Right lobe of liver (tissue), 6 donors: ENCODE results near the gene AOAH. TPM values are rescaled to one million over a fixed set of nuclear protein-coding genes. Genes with fewer than 3 reads are reported as not detected.
"Not testable (repeated sequence)": the region's sequence is repeated elsewhere in the genome, so short reads cannot be mapped to it uniquely, and the experiment has no call there.

Source experiments
- ATAC-seq, 4 donors: fragments of 200-7000 bp; cut with Tn5 transposase; one replicate each; pipeline ENCODE4 v1.9.1; 2020; ENCODE audit warnings: mild to moderate bottlenecking in 4 of 4, moderate library complexity in 4 of 4
- DNase-seq, 3 donors: peaks; one replicate each; pipeline ENCODE4 v3.0.0-alpha.2; 2020
- H3K27ac ChIP-seq, 3 donors: fragments of 200-600 bp; one replicate each; pipeline ENCODE4 v1.8.0; 2022
- H3K27me3 ChIP-seq, 2 donors: fragments of 200-600 bp; one replicate each; pipeline ENCODE4 v1.8.0; 2022
- H3K36me3 ChIP-seq, 4 donors: fragments of 200-600 bp; sonication (generic) in 1 of 4; one replicate each; pipeline versions ENCODE4 v1.5.1 to v1.8.0; 2017 to 2022; ENCODE audit warnings: control low read depth in 1 of 4
- H3K4me1 ChIP-seq, 4 donors: fragments of 200-600 bp; sonication (generic) in 1 of 4; one replicate each; pipeline versions ENCODE4 v1.5.1 to v1.8.0; 2017 to 2022; ENCODE audit warnings: control low read depth in 1 of 4
- H3K4me3 ChIP-seq, 3 donors: fragments of 200-600 bp; one replicate each; pipeline ENCODE4 v1.8.0; 2022
- H3K9me3 ChIP-seq, 4 donors: fragments of 200-600 bp; sonication (generic) in 1 of 4; one replicate each; pipeline versions ENCODE4 v1.5.1 to v1.8.0; 2017 to 2022; ENCODE audit warnings: control low read depth in 1 of 4
- POLR2A ChIP-seq: fragments of 450-650 bp; IDR thresholded peaks from one replicate; pipeline ENCODE4 v1.6.1; 2017; ENCODE audit warnings: antibody characterized with exemption, mild to moderate bottlenecking
- WGBS: methylation state at CpG from one replicate; pipeline ENCODE4 v1.1.6; 2018; ENCODE audit warnings: low coverage, low lambda C conversion rate; ENCODE audit not compliant: insufficient coverage; ENCODE audit errors: missing lambda C conversion rate; 5-methylcytosine and 5-hydroxymethylcytosine counted together
- intact Hi-C, 2 donors: fragments of 100-400 bp; cut with DNase I; formaldehyde crosslinking; loops; one replicate each; pipeline versions ENCODE4 v1.11.2 to v1.14.1; 2022
- total RNA-seq, 6 experiments: library from RNA; depleted of rRNA in 2 of 6; stranded (reverse); fragments of >200 nt in 2 of 6; fragmentation: NEBNext Ultra II Directional in 3 of 6; extraction: Animal tissue kit (Norgen Biotek cat#: 25700) in 3 of 6; gene quantifications; one replicate each; pipeline versions ENCODE4 v1.1.0 to v1.2.4, GENCODE V29; 2016 to 2023
- TF ChIP-seq, protein P1 (sequence below), 4 donors: fragments of 200-600 bp in 3 of 4; fragments of 450-650 bp in 1 of 4; IDR thresholded peaks; one replicate each; pipeline versions ENCODE4 v1.5.1 to v1.8.0; 2016 to 2022; ENCODE audit warnings: antibody characterized with exemption in 4 of 4, mild to moderate bottlenecking in 2 of 4
- donor health status: DM: no; HTN: yes; CAD: no.
- donor health status: DM: no; HTN: no; CAD: no.
- donor health status: DM: no; HTN: no; CAD: no.
- donor health status: DM: no; HTN: yes; CAD: no.
- donor health status: DM: no; HTN: yes; CAD: no.

AOAH gene
- total RNA-seq, 6 experiments from 2014 or later = 2.9 to 11.3 (median 6.4) TPM

DNA sequence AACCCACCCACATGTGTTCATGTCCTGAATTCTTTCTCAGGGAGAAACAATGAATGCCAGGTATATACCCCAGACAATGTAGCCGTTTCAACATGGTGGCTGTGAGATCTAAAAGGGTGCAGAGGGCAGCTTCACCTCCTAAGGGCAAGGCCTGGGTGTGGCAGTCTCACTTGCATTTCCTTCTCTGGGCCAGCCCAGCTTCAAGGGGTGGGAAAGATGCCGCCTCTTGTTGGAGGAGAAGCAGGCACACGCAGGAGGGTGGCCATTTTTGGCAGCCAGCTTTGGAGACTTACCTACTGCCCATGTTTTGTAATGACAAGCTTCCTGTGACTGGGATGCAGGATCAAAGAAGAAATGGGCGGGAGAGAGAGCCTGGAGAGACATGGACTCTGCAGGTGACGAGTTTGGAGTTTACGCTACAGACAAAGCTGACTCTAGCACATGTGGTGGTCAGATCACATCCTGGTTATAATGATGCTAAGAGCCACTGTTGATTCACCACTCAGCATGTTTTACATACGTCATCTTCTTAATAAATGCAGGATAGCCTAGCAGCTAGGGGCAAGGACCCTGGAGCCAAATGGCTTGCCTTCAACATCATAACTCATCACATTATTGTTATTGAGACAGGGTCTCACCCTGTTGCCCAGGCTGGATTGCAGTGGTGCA lies 218.0 kb downstream of the AOAH start:
- no peak for TF ChIP-seq POLR2A
- TF ChIP-seq, protein P1, sequence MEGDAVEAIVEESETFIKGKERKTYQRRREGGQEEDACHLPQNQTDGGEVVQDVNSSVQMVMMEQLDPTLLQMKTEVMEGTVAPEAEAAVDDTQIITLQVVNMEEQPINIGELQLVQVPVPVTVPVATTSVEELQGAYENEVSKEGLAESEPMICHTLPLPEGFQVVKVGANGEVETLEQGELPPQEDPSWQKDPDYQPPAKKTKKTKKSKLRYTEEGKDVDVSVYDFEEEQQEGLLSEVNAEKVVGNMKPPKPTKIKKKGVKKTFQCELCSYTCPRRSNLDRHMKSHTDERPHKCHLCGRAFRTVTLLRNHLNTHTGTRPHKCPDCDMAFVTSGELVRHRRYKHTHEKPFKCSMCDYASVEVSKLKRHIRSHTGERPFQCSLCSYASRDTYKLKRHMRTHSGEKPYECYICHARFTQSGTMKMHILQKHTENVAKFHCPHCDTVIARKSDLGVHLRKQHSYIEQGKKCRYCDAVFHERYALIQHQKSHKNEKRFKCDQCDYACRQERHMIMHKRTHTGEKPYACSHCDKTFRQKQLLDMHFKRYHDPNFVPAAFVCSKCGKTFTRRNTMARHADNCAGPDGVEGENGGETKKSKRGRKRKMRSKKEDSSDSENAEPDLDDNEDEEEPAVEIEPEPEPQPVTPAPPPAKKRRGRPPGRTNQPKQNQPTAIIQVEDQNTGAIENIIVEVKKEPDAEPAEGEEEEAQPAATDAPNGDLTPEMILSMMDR (IDR thresholded peaks at IDR 0.05) = no peak
- Histone ChIP-seq H3K27ac (no peak overlapping the region), H3K36me3 (no peaks in the 10 kb centered on the region), H3K4me1 (no peaks in the 10 kb centered on the region), H3K27me3 (no peaks in the 10 kb centered on the region), H3K4me3 (no peak overlapping the region), H3K9me3 (no peaks in the 10 kb centered on the region)
- DNase-seq (no peak), ATAC-seq (no peak)
- WGBS = 95% methylated on average over 3 of the region's 7 CpGs
- intact Hi-C loops = no loop called here

DNA sequence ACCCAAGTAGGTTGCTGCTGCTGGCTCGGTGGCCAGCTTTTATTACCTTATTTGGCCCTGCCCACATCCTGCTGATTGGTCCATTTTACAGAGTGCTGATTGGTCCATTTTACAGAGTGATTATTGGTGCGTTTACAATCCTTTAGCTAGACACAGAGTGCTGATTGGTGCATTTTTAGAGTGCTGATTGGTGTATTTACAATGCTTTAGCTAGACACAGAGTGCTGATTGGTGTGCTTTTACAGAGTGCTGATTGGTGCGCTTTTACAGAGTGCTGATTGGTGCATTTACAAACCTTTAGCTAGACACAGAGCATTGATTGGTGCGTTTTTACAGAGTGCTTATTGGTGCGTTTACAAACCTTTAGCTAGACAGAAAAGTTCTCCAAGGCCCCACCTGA lies 219.7 kb downstream of the AOAH start:
- H3K4me1 ChIP-seq, H3K27me3 ChIP-seq, H3K4me3 ChIP-seq, intact Hi-C loops, H3K9me3 ChIP-seq, H3K27ac ChIP-seq, DNase-seq, ATAC-seq, H3K36me3 ChIP-seq: not testable (repeated sequence)
- 77% methylated on average over 3 of the region's 5 CpGs for WGBS

DNA sequence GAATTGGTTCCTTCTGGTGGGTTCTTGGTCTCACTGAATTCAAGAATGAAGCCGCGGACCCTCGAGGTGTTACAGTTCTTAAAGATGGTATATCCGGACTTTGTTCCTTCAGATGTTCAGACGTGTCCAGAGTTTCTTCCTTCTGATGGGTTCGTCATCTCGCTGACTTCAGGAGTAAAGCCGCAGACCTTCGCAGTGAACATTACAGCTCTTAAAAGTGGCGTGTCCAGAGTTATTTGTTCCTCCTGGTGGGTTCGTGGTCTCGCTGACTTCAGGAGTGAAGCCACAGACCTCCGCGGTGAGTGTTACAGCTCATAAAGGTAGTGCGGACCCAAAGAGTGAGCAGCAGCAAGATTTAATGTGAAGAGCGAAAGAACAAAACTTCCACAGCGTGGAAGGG lies 220.1 kb downstream of the AOAH start:
- intact Hi-C loops, DNase-seq, H3K27me3 ChIP-seq, H3K36me3 ChIP-seq, H3K4me3 ChIP-seq, H3K27ac ChIP-seq, H3K4me1 ChIP-seq, ATAC-seq, H3K9me3 ChIP-seq: not testable (repeated sequence)
- 87% methylated on average over 14 of the region's 17 CpGs for WGBS

DNA sequence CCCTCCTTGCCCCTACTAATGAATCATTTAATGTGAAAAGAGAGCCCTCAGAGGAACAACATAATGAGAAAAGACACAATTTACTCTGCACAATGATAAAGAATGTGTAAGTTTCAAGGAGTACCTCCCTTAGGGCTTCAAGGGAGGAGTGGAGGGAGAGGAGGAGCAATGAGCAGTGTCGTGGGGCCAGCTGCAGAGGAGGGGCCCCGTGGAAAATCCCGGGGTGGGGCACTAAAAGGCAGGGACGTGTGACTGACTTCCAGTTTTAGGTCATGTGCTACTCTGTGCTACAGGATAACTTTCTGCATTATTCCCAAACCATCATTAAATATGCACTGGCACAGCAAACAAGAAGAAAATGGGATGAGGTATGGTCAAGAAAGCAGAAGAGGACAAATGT lies 226.5 kb downstream of the AOAH start:
- Histone ChIP-seq H3K4me3 (no peak overlapping the region), H3K9me3 (no peaks in the 10 kb centered on the region), H3K27ac (no peak overlapping the region), H3K36me3 (no peaks in the 10 kb centered on the region), H3K27me3 (no peaks in the 10 kb centered on the region), H3K4me1 (no peaks in the 10 kb centered on the region)
- no peak for TF ChIP-seq POLR2A
- TF ChIP-seq, protein P1 (IDR thresholded peaks at IDR 0.05) = no peak
- intact Hi-C loops = no loop called here
- no peak for DNase-seq
- WGBS = 60% methylated on average over 4 of the region's 4 CpGs
- ATAC-seq = no peak

DNA sequence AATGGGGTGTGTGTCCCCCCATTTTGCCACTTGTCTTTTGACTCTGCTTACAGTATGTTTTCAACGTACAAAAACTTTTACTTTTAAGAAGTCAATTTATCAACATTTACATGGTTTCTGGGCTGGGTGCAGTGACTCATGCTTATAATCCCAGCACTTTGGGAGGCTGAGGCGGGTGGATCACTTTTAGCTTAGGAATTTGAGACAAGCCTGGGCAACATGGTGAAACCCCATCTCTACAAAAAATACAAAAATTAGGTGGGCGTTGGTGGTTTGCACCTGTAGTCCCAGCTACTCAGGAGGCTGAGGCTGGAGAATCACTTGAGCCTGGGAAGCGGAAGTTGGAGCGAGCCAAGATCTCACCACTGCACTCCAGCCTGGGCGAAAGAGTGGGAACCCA lies 227.1 kb downstream of the AOAH start:
- H3K4me1 ChIP-seq, ATAC-seq, intact Hi-C loops, H3K36me3 ChIP-seq, H3K27me3 ChIP-seq, H3K9me3 ChIP-seq, H3K4me3 ChIP-seq, DNase-seq, H3K27ac ChIP-seq: not testable (repeated sequence)
- 88% methylated on average over 6 of the region's 6 CpGs for WGBS

DNA sequence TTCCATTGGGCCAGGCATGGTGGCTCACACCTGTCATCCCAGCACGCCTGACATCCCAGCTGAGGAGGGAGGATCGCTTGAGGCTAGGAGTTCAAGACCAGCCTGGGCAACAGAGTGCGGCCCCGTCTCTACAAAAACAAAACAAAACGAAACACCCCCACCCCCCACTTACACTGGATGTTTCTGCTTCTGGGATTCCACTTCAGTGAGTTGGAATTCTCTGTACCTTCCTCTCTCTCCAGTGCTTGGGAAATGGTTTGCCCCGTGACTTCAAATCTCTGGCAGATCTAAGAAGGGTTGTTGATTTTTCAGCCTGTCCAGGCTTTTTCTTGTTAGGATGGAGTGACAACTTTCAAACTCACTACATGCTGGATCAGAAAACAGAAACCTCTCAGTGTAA lies 227.7 kb downstream of the AOAH start:
- no peak overlapping the region for H3K27ac ChIP-seq
- no peaks in the 10 kb centered on the region for H3K9me3 ChIP-seq
- TF ChIP-seq, protein P1 (IDR thresholded peaks at IDR 0.05) = no peak
- TF ChIP-seq POLR2A = no peak
- 85% methylated on average over 6 of the region's 6 CpGs for WGBS
- H3K27me3 ChIP-seq = peaks cover 0 to 2% of the 10 kb centered on the region in 2 donors
- DNase-seq (no peak), ATAC-seq (no peak)
- H3K36me3 ChIP-seq = no peaks in the 10 kb centered on the region
- no peak overlapping the region for H3K4me3 ChIP-seq
- intact Hi-C loops = no loop called here
- H3K4me1 ChIP-seq = no peaks in the 10 kb centered on the region
